D341Med (cell line): ENCODE data around the gene GAA.
"Not testable (repeated sequence)": the region's sequence is repeated elsewhere in the genome, so short reads cannot be mapped to it uniquely, and the experiment has no call there.

ENCODE experiments used
- DNase-seq: peaks from one replicate; pipeline ENCODE4 v3.0.0; 2012; ENCODE audit warnings: low spot score

The GAA gene

DNA sequence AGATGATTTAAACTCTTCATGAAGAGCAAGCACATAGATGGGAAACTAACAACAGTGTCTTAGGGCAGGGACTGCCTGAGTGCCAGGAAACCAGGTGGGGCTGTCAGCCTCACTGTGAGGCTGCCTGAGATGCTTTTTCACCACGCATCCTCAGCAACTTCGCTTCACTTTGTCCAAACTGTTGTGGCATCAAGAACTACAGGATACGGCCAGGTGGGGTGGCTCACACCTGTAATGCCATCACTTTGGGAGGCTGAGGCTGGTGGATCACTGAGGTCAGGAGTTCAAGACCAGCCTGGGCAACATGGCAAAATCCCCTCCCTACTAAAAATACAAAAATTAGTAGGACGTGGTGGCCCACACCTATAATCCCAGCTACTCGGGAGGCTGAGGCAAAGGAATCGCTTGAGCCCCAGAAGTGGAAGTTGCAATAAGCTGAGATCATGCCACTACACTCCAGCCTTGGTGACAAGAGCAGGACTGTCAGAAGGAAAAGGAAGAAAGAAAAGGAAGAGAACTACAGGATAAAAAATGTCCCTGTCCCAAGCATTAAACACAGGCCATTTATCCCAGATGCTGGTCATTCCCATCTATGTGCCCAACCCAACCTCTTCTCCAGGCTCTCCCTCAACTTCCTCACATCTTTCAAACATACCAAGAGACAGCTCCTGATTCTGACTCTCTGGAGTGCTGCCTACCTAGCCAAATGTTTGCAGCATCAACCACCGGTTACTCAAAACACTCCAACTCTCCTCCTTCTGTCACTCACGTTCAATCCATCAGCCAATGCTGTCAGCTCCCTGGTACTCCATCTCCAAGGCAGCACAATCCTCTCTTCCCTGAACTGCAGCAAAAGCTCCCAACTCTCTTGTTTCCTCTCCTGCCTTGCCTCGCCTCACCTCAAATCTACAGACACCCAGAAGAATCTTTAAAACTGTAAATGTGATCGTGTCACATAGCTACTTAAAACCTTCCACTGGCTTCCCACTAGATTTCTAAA lies 44.0 kb downstream of the GAA start:
- no peak for DNase-seq

DNA sequence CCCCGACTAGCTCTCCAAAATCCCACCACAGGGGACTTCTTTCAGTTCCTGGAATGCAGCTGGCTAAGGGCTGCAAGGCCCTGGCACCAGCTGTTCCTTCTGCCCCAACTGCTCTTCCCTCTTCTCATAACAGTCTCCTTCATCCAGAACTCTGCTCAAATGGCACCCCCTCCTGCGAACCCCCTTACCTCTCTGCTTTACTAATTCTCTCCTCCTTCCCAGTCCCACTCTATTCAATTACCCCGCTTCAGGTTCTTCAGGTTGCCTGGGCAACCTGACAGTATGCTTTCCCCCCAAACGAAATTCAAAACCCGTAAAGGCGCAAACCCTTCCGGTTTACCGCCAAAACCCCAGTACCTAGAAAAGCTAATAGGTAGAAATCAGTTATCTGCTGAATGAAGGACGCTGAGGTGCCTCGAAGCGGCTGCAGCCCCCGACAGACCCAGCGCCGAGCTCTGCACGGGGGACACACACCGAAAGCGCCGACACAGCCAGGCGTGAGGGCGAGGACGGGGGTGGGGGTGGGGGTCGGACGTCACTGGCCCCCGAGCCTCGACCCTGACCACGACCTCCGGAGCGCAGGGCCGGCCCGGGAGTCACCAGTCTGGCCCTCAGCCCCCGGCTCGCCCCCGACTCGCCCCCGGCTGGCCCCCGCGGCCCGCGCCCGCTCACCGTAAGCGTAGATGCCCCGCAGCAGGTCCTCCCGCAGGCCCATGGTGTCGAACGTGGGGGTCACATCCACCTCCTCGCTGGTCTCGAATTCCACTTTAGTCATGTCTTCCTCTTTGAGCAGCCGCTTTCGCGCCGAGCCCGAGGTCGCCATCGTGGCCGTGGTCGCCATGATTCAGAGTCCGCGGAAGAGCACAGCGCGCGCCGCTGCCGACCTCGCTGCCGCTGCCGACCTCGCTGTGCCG lies 45.0 kb downstream of the GAA start:
- DNase-seq = peak; percentile 71

DNA sequence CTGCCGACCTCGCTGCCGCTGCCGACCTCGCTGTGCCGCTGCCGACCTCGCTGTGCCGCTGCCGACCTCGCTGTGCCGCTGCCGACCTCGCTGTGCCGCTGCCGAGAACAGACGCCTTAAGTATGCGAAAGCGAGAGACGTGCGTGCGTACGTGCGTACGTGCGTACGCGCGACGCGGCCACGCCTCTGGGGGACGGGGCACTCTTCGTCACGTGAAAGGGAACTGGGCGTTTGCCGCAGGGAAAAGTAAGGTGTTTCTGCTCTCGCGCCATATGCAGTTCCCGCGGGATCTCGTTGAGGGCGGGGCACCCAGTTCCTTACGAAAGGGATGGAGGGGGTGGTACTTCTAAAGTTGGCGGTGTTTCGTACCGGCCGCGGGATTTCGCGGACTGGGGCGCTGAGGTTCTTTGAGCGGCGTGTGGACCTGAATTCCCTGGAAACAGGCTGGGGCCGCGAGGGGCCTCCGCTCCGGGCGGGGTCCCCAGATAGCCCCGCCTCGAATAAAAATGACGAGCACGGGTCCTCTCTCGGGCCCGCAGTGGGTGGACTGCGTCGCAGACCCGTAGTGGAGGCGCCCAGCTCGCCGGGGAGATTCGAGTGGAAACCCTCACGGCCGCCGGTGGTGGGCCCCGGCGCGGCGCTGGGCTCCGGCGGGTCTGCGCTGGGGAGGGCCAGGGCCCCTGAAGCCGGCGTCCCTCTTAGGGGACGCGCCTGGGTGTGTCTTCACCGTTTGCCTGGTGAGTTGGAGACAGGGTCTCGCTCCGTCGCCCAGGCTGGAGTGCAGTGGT lies 45.8 kb downstream of the GAA start, which contains the start of gene EIF4A3:
Gene EIF4A3, minus strand, starts transcription at position 94 of the 788 bp plus-strand sequence. CDS start 167 bp downstream, outside the sequence.
- DNase-seq = peak; percentile 99

DNA sequence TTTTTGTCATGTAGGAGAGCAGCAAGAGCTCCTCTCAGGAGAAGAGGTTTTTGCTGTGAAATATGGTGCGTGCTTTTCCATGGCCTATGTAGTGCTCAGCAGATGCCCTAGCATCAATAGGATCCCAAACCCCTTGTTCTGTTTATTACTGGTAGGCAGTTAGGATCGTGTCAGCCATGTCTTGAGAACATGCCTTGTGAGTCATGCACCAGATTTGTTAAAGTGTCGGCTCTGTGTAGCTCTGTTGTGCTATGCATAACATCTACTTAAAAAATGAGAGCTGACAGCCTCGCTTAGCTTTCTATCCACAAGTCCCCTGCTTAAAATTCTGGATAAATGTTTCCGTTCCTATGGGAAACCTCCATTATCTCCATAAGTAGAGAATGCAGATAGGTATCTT lies 50.0 kb downstream of the GAA start:
- no peak for DNase-seq

DNA sequence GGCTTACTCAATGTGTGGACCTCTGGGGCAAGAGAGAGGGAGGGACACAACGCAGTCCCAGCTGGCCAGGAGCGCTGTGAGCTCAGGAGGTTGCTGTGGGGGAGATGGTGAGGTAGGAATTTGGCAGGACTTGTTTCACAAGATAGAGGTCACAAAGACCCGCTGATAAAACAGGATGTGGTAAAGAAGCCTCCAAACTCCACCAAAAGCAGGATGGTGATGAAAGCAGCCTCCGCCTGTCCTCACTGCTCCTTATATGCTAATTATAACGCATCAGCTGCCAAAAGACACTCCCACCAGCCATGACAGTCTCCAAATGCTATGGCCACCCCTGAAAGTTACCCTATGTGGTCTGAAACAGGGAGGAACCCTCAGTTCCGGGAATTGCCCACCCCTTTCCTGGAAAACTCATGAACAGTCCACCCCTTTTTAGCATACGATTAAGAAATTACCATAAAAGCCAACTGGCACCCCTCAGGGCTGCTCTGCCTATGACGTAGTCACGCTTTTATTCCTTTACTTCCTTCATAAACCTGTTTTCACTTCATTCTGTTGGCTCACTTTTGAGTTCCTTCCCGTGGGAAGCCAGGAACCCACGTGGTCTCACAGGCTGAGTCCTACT lies 50.8 kb downstream of the GAA start:
- no peak for DNase-seq

DNA sequence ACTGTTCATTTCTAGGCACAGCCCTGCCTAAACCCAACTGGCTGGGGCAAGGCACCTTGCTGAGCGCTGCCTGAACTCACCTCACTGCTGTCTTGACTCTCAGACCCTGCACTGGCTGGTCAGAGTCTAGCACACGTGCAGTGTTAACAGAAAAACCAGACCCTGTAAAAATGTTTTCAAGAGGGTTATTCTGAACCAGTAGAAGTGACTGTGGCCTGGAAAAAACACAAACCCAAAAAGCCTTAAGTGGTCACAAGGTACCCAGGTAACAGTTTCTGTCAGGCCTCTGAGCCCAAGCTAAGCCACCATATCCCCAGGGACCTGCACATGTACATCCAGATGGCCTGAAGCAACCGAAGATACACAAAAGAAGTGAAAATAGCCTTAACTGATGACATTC lies 51.6 kb downstream of the GAA start:
- DNase-seq = no peak

DNA sequence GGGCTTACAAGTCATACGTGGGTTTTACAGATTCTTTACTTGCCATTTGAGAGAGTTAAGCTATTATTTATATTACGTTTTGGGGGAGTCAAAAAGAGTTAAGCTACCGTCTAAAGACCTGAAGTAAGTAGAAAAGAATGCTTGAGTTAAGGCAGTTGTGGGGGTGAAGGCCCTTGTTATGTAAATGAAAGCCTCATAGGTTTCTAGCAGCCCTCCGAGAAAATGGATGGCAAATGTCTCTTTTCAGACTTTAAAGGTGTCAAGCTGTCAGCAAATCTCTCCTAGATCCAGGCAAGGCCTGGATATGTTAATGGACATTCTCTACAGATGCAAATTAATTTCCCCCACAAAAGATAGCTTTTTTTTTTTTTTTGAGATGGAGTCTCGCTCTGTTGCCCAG lies 52.8 kb downstream of the GAA start:
- DNase-seq = no peak

DNA sequence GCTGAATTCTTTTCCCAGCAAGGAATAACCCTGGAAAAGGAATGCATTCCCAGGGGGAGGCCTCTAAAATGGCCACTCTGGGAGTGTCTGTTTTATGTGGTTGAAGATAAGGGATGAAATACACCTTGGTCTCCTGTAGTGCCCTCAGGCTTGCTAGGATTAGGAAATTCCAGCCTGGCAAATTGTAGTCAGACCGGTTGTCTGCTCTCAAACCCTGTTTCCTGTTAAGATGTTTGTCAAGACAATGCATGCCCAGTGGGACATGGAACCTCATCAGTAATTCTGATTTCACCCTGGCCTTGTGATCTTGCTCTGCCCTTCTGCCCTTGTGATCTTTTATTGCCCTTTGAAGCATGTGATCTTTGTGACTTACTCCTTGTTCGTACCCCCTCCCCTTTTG lies 54.2 kb downstream of the GAA start:
- DNase-seq = not testable (repeated sequence)

DNA sequence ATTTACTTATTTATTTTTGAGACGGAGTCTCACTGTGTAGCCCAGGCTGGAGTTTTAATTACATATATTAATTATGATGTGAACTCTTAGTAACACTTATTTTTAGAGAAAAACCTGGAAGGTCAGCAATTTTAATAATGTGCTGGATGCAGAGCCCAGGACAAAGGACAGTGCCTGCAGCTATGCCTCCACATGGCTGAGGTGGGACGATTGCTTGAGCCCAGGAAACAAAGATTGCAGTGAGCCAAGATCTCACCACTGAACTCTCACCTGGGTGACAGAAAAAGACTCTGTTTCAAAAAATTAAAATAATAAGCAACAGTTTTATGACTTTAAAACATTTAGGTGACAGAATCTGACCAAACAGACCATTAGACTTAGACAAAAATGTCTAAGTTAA lies 57.5 kb downstream of the GAA start:
- no peak for DNase-seq

DNA sequence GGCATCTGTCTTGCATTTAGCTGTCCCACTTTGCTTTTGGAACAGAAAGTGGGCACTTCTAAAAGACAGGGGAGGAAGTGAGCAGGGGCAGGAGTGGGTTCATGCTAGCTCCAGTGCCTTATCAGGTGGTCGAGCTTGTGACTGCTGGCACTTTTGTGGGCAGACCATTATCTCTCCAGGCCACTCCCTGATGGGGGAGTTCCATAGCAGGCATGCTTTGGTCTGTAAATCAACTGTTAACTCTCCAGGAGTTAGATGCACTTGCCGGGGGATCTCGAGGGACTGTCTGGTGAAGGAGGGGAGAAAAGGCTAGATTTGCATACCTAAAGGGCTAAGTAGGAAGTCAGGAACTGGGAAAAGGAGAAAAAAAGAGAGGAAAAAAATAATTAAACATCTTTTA lies 59.2 kb downstream of the GAA start:
- DNase-seq = no peak

DNA sequence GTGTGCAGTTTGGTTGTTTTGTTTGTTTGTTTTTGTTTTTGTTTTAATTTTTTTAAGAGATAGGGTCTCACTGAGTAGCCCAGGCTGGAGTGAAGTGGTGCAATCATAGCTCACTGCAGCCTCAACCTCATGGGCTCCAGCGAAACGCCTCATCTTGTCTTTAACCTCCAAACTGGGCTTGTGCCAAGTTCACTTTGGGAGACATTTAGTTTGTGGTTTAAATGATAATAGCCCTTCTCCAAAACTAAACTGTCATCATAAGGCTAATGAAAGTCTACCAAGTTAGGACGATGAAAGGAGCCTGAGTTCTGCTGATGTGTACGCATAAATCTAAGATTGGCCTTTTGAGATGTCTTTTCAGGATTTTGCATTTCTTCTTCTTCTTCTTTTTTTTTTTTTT lies 62.0 kb downstream of the GAA start:
- DNase-seq = no peak

DNA sequence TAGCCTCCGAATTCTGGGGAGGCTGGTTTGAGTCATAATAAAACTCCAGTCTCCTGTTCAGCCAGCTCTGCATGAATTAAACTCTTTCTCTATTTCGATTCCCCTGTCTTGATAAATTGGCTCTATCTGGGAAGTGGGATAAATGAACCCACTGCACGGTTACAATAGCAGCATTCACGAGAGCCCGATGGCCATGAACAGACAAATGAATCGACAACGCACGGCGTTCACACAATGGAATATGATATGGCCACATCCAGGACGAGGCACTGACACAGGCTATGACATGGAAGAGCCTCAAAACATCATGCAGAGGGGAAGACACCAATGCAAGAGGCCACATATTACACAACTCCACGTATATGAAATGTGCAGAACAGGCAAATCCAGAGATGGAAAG lies 62.8 kb downstream of the GAA start:
- DNase-seq = no peak

DNA sequence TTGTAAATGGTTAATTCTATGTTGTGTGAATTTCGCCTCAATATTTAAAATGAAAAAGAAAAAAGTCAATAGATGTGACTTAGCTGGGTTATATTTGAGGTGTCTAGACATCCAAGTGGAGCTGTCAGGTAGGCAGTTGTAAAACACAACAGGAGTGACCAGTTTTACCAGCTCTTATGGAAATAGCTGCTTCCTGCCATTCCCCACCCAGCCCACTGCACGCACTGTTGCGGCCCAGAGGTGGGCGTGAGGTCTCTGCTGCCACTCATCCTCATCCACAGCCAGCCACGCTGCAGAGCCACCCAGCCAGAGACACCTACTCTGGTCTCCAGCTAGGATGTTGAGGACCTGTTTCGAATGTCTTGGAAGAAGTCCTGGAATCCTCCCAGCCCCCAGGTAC lies 65.1 kb downstream of the GAA start:
- DNase-seq = no peak

DNA sequence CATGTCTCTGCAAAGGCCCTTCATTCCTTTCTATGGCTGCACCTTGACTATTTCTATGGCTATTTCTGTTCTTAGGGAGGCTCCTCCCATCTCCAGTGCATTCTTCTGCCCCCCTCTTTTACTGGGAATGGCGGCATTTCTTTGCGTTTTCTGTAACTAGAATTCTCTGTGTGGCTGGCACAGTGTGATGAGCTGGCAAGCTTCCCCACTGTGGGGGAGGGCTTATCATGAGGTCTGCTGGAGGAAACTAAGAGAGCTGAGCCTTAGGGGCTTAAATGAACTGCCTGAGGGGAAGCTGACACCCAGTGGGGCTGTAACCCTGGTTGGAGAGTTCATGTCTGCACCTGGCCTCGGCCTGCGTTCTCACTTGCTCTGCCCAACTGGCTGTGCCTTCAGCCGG lies 67.0 kb downstream of the GAA start:
- peak; percentile 30 for DNase-seq

DNA sequence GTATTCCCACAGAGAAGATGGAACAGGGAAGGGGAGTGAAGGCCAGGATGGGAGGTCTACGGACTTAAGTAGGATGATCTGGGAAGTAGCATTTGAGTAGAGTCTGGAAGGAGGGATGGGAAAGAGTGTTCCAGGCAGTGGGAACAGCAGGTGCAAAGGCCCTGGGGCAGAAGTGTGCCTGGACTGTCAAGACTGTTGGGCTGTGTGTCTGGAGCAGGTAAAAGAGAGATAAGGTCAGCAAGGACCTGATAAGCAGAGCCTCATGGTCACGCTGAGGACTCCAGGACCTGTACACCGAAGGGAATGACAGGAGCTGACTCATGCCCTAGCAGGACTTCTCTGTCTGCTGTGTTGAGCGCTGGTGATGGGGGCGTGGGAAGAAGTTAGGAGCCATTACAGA lies 67.7 kb downstream of the GAA start:
- DNase-seq = no peak
